Endodermal cell (in vitro differentiated cells): ENCODE measurements around the gene FAAH. TPM values are rescaled to one million over a fixed set of nuclear protein-coding genes. Genes with fewer than 3 reads are reported as not detected.
"Not testable (repeated sequence)": the region's sequence is repeated elsewhere in the genome, so short reads cannot be mapped to it uniquely, and the experiment has no call there.

Source experiments
- DNase-seq: peaks from one replicate; pipeline ENCODE4 v3.0.0-alpha.2; 2017
- H3K27ac ChIP-seq: 2 replicates; pipeline ENCODE4 v1.5.1; 2013; ENCODE audit warnings: mild to moderate bottlenecking, low read depth, low read length, moderate library complexity
- H3K27me3 ChIP-seq: 2 replicates; pipeline ENCODE4 v1.6.1; 2013; ENCODE audit warnings: mild to moderate bottlenecking, low read length, moderate library complexity; ENCODE audit not compliant: insufficient read depth, control insufficient read depth, poor library complexity, severe bottlenecking
- H3K36me3 ChIP-seq: 2 replicates; pipeline ENCODE4 v1.7.0; 2013; ENCODE audit warnings: mild to moderate bottlenecking, low read length, moderate library complexity; ENCODE audit not compliant: control insufficient read depth, insufficient read depth
- H3K4me1 ChIP-seq: one replicate; pipeline ENCODE4 v1.7.0; 2013; ENCODE audit warnings: low read length; ENCODE audit not compliant: control insufficient read depth, insufficient read depth
- H3K4me3 ChIP-seq: 2 replicates; pipeline ENCODE4 v1.5.1; 2013; ENCODE audit warnings: mild to moderate bottlenecking, low read length, moderate library complexity
- H3K9ac ChIP-seq: 2 replicates; pipeline ENCODE4 v1.6.1; 2013; ENCODE audit warnings: mild to moderate bottlenecking, low read length, moderate library complexity; ENCODE audit not compliant: poor library complexity, severe bottlenecking; ENCODE audit errors: extremely low read depth
- H3K9me3 ChIP-seq: 2 replicates; pipeline ENCODE4 v1.6.1; 2013; ENCODE audit warnings: mild to moderate bottlenecking, low read length, moderate library complexity; ENCODE audit not compliant: control insufficient read depth
- H3K27ac Mint-ChIP-seq: 2 replicates; pipeline ENCODE4 v1.8.0; 2020; ENCODE audit warnings: mixed read lengths
- H3K27me3 Mint-ChIP-seq: 2 replicates; pipeline ENCODE4 v1.8.0; 2021; ENCODE audit warnings: mild to moderate bottlenecking, mixed read lengths; ENCODE audit not compliant: insufficient read depth
- H3K36me3 Mint-ChIP-seq: 2 replicates; pipeline ENCODE4 v1.8.0; 2020; ENCODE audit warnings: low read depth, mixed read lengths
- H3K4me1 Mint-ChIP-seq: 2 replicates; pipeline ENCODE4 v1.8.0; 2020; ENCODE audit warnings: mixed read lengths
- H3K4me3 Mint-ChIP-seq: 2 replicates; pipeline ENCODE4 v1.8.0; 2020; ENCODE audit warnings: mild to moderate bottlenecking, moderate library complexity, mixed read lengths
- H3K9me3 Mint-ChIP-seq: 2 replicates; pipeline ENCODE4 v1.8.0; 2020; ENCODE audit warnings: mild to moderate bottlenecking, mixed read lengths
- CTCF ChIP-seq: fragments of 200-600 bp; sonication (generic); conservative IDR thresholded peaks from 2 replicates; pipeline ENCODE4 v1.5.0; 2021; ENCODE audit warnings: antibody characterized with exemption, mild to moderate bottlenecking
- WGBS, 2 experiments: methylation state at CpG; one replicate each; pipeline versions ENCODE4 v1.1.5 to v1.1.7; 2013; ENCODE audit warnings: missing lambda C conversion rate in 2 of 2, mixed read lengths in 1 of 2; ENCODE audit not compliant: insufficient coverage in 1 of 2, insufficient read length in 1 of 2; 5-methylcytosine and 5-hydroxymethylcytosine counted together
- total RNA-seq, 2 donors: library from RNA; stranded (reverse); fragmentation: NEBNext Ultra II Directional in 1 of 2; extraction: Animal tissue kit (Norgen Biotek cat#: 25700) in 1 of 2; gene quantifications; 2 replicates in 1 of 2; 3 replicates in 1 of 2; pipeline ENCODE4 v1.2.1, GENCODE V29; 2021

Gene FAAH
- total RNA-seq, 2 donors from 2014 or later = 27.1 to 56.6 TPM

DNA sequence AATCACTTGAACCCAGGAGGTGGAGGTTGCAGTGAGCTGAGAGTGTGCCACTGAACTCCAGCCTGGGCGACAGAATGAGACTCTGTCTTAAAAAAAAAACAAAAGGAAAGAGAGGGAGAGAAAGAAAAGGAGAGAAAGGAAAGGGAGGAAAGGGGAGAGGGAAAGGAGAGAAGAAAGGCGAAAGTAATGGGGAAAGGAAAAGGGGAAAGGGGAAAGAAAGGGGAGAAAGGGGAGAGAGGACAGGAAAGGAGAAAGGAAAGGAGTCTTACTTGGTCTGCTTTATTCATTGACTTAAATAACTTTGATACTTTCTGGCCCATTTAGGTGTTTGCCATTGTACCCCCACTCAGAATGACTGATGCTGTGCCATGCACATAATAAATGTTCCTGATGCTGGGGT lies 41.8 kb upstream of the FAAH start:
- peaks cover 3% of the 10 kb centered on the region for H3K4me1 Mint-ChIP-seq
- H3K36me3 Mint-ChIP-seq = peaks cover 63% of the 10 kb centered on the region
- DNase-seq = no peak

GRCh38 chr1:46355920-46356319 lies 38.2 kb upstream of the FAAH start:
- not testable (repeated sequence) for H3K27ac Mint-ChIP-seq, DNase-seq, H3K27me3 Mint-ChIP-seq, H3K9me3 Mint-ChIP-seq, H3K4me1 Mint-ChIP-seq, H3K27ac ChIP-seq, H3K4me3 ChIP-seq, H3K4me3 Mint-ChIP-seq, H3K4me1 ChIP-seq, H3K27me3 ChIP-seq, H3K9me3 ChIP-seq, H3K9ac ChIP-seq
- H3K36me3 Mint-ChIP-seq = peaks cover 56% of the 10 kb centered on the region
- H3K36me3 ChIP-seq = peaks cover 53% of the 10 kb centered on the region
- WGBS, 2 experiments = 79 to 89% methylated on average over 2 to 5 of the region's 5 CpGs

More for the DNA sequence above, 41.8 kb upstream of the FAAH start:
- Mint-ChIP-seq H3K4me3 (no peak overlapping the region), H3K9me3 (no peaks in the 10 kb centered on the region), H3K27ac (no peak overlapping the region), H3K27me3 (no peaks in the 10 kb centered on the region)
- H3K27ac ChIP-seq = no peak overlapping the region
- no peak for TF ChIP-seq CTCF
- H3K9me3 ChIP-seq = peaks cover 6% of the 10 kb centered on the region
- no peaks in the 10 kb centered on the region for H3K4me1 ChIP-seq
- no peaks in the 10 kb centered on the region for H3K27me3 ChIP-seq
- no peak overlapping the region for H3K4me3 ChIP-seq
- peaks cover 71% of the 10 kb centered on the region for H3K36me3 ChIP-seq
- 90 to 94% methylated on average over 2 of the region's 2 CpGs for WGBS, 2 experiments
- H3K9ac ChIP-seq = no peak overlapping the region

- H3K4me1 Mint-ChIP-seq = peaks cover 11% of the 10 kb centered on the region
These were observed 32.0 kb upstream of the FAAH start for GRCh38 chr1:46362158-46362557.

More at GRCh38 chr1:46362158-46362557, 32.0 kb upstream of the FAAH start:
- TF ChIP-seq CTCF = no peak
- no peaks in the 10 kb centered on the region for H3K27me3 ChIP-seq
- H3K9ac ChIP-seq = no peak overlapping the region
- no peaks in the 10 kb centered on the region for H3K9me3 Mint-ChIP-seq
- peaks cover 51% of the 10 kb centered on the region for H3K36me3 ChIP-seq
- H3K27ac ChIP-seq = no peak overlapping the region
- DNase-seq = no peak
- no peak overlapping the region for H3K4me3 ChIP-seq
- H3K9me3 ChIP-seq = no peaks in the 10 kb centered on the region
- no peaks in the 10 kb centered on the region for H3K27me3 Mint-ChIP-seq
- peaks cover 45% of the 10 kb centered on the region for H3K36me3 Mint-ChIP-seq
- 92 to 100% methylated on average over 3 of the region's 3 CpGs for WGBS, 2 experiments
- no peak overlapping the region for H3K4me3 Mint-ChIP-seq
- H3K4me1 ChIP-seq = no peaks in the 10 kb centered on the region
- H3K27ac Mint-ChIP-seq = no peak overlapping the region
